Measurements from ENCODE around the gene ADCY9. TPM values are rescaled to one million over a fixed set of nuclear protein-coding genes. Genes with fewer than 3 reads are reported as not detected.

The ADCY9 gene
- total and polyA plus RNA-seq, 10 donors = 0.70 to 23.0 (median 11.8) TPM

DNA sequence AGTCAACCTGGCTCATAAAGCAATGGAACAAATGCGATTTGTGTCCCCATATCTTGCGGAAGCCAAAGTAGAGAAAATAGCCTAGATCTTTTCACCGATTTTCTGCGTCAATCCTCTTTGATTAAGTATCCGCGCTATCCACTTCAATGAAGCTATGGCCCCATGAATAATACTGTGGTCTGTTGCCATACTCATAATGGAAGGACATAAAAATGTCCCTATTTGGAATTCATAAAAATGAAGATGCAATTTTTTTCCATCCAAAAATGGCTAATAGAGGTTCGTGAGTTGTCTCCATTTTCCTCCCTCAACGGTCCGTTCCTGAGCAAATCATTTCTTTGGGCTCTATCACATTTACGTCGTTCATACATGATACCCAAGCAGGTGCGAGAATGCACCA, 25.4 kb upstream of the ADCY9 start:
- intact Hi-C loops (cut with DNase I; ENCODE audit: low total_unique reads) = no loop called here
- H3K27ac ChIP-seq = no peak overlapping the region
- H3K36me3 ChIP-seq = no peaks in the 10 kb centered on the region
- TF ChIP-seq, protein P1, sequence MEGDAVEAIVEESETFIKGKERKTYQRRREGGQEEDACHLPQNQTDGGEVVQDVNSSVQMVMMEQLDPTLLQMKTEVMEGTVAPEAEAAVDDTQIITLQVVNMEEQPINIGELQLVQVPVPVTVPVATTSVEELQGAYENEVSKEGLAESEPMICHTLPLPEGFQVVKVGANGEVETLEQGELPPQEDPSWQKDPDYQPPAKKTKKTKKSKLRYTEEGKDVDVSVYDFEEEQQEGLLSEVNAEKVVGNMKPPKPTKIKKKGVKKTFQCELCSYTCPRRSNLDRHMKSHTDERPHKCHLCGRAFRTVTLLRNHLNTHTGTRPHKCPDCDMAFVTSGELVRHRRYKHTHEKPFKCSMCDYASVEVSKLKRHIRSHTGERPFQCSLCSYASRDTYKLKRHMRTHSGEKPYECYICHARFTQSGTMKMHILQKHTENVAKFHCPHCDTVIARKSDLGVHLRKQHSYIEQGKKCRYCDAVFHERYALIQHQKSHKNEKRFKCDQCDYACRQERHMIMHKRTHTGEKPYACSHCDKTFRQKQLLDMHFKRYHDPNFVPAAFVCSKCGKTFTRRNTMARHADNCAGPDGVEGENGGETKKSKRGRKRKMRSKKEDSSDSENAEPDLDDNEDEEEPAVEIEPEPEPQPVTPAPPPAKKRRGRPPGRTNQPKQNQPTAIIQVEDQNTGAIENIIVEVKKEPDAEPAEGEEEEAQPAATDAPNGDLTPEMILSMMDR (IDR thresholded peaks at IDR 0.05 in 8 of 11, conservative IDR thresholded peaks at IDR 0.05 in 3 of 11) = no peak
- no peak for TF ChIP-seq POLR2A (IDR thresholded peaks at IDR 0.05)
- TF ChIP-seq POLR2AphosphoS5 (IDR thresholded peaks at IDR 0.05) = no peak
- H3K9me3 ChIP-seq = no peaks in the 10 kb centered on the region
- H3K27me3 ChIP-seq (replicated peaks in 1 of 7) = peaks cover 0 to under 1% (median 0%) of the 10 kb centered on the region in 7 donors
- no peak overlapping the region for H3K4me3 ChIP-seq
- no peaks in the 10 kb centered on the region for H3K4me1 ChIP-seq
- DNase-seq = no peak
- 94 to 98% (median 97%) methylated on average over 12 of the region's 12 CpGs for WGBS, 5 donors

- WGBS, 5 donors = 72 to 84% (median 80%) methylated on average over 3 of the region's 3 CpGs
- TF ChIP-seq POLR2AphosphoS5 (IDR thresholded peaks at IDR 0.05) (no peak), POLR2A (IDR thresholded peaks at IDR 0.05) (no peak)
- TF ChIP-seq, protein P1 (IDR thresholded peaks at IDR 0.05 in 8 of 11, conservative IDR thresholded peaks at IDR 0.05 in 3 of 11) = no peak
- no peaks in the 10 kb centered on the region for H3K36me3 ChIP-seq
- DNase-seq = no peak
- peaks cover 0 to 8% (median 0%) of the 10 kb centered on the region in 7 donors for H3K27me3 ChIP-seq (replicated peaks in 1 of 7)
- intact Hi-C loops (cut with DNase I; ENCODE audit: low total_unique reads) = no loop called here
- no peak overlapping the region for H3K4me3 ChIP-seq
- no peaks in the 10 kb centered on the region for H3K4me1 ChIP-seq
- no peaks in the 10 kb centered on the region for H3K9me3 ChIP-seq
- H3K27ac ChIP-seq = no peak overlapping the region
These were observed 24.4 kb upstream of the ADCY9 start for GRCh38 chr16:4140652-4141051.

DNA sequence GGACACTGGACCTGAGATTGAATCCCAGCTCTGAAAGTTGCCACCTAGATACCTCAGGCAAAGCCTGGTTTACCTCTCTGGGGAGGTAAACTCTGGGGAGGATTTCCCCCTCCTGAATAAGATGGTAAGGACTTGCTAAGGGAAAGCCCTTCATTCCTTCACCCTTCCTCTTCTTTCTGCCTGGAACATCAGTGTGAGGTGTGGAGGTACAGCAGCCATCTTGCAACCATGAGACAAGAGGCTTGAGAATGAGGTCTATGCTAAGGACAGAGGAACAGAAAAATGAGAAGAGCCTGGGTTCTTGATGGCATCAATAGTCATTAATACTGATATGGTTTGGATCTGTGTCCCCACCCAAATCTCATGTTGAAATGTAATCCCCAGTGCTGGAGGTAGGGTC, 23.7 kb upstream of the ADCY9 start:
- no peaks in the 10 kb centered on the region for H3K9me3 ChIP-seq
- H3K4me3 ChIP-seq = no peak overlapping the region
- intact Hi-C loops (cut with DNase I; ENCODE audit: low total_unique reads) = no loop called here
- TF ChIP-seq POLR2AphosphoS5 (IDR thresholded peaks at IDR 0.05) = no peak
- TF ChIP-seq, protein P1 (IDR thresholded peaks at IDR 0.05 in 8 of 11, conservative IDR thresholded peaks at IDR 0.05 in 3 of 11) = no peak
- no peaks in the 10 kb centered on the region for H3K36me3 ChIP-seq
- no peak for DNase-seq
- peaks cover 0 to 8% (median 0%) of the 10 kb centered on the region in 7 donors for H3K27me3 ChIP-seq (replicated peaks in 1 of 7)
- no peaks in the 10 kb centered on the region for H3K4me1 ChIP-seq
- no peak overlapping the region for H3K27ac ChIP-seq

DNA sequence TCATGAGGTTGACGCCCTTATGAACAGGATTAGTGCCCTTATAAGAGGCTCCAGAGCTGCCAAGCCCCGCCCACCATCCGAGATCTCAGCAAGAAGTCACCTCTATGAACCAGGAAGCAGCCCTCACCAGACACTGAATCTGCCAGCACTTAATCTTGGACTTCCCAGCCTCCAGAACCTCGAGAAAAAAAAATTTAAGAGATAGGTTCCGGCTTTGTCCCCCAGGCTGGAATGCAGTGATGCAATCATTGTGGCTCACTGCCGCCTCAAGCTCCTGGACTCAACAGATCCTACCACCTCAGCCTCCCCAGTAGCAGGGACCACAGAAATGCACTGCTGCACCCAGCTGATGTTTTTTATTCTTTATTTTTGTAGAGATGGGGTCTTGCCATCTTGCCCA, 22.5 kb upstream of the ADCY9 start:
- H3K4me3 ChIP-seq = no peak overlapping the region
- no peaks in the 10 kb centered on the region for H3K9me3 ChIP-seq
- no peak for DNase-seq
- TF ChIP-seq POLR2A (IDR thresholded peaks at IDR 0.05) (no peak), POLR2AphosphoS5 (IDR thresholded peaks at IDR 0.05) (no peak)
- TF ChIP-seq, protein P1 (IDR thresholded peaks at IDR 0.05 in 8 of 11, conservative IDR thresholded peaks at IDR 0.05 in 3 of 11) = no peak
- intact Hi-C loops (cut with DNase I; ENCODE audit: low total_unique reads) = no loop called here
- no peaks in the 10 kb centered on the region for H3K36me3 ChIP-seq
- peaks cover 0 to 8% (median 0%) of the 10 kb centered on the region in 7 donors for H3K27me3 ChIP-seq (replicated peaks in 1 of 7)
- WGBS, 5 donors = 84 to 93% (median 84%) methylated on average over 6 of the region's 6 CpGs
- H3K4me1 ChIP-seq = no peaks in the 10 kb centered on the region
- H3K27ac ChIP-seq = no peak overlapping the region

Measured in spleen (tissue), 11 donors.